Stimulated activated CD8-positive, alpha-beta memory T cell treated with anti-CD3 and anti-CD28 coated beads, Interleukin-15, amount 100 ng/mL, for 1 hour (primary cell): ENCODE results near the gene ZNF362.
"Not testable (repeated sequence)": the region's sequence is repeated elsewhere in the genome, so short reads cannot be mapped to it uniquely, and the experiment has no call there.

ENCODE experiments used
- DNase-seq: peaks from one replicate; pipeline ENCODE4 v3.0.0-alpha.2; 2020; ENCODE audit warnings: low read depth

The ZNF362 gene, protein sequence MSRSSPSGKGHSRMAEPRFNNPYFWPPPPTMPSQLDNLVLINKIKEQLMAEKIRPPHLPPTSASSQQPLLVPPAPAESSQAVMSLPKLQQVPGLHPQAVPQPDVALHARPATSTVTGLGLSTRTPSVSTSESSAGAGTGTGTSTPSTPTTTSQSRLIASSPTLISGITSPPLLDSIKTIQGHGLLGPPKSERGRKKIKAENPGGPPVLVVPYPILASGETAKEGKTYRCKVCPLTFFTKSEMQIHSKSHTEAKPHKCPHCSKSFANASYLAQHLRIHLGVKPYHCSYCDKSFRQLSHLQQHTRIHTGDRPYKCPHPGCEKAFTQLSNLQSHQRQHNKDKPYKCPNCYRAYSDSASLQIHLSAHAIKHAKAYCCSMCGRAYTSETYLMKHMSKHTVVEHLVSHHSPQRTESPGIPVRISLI

DNA sequence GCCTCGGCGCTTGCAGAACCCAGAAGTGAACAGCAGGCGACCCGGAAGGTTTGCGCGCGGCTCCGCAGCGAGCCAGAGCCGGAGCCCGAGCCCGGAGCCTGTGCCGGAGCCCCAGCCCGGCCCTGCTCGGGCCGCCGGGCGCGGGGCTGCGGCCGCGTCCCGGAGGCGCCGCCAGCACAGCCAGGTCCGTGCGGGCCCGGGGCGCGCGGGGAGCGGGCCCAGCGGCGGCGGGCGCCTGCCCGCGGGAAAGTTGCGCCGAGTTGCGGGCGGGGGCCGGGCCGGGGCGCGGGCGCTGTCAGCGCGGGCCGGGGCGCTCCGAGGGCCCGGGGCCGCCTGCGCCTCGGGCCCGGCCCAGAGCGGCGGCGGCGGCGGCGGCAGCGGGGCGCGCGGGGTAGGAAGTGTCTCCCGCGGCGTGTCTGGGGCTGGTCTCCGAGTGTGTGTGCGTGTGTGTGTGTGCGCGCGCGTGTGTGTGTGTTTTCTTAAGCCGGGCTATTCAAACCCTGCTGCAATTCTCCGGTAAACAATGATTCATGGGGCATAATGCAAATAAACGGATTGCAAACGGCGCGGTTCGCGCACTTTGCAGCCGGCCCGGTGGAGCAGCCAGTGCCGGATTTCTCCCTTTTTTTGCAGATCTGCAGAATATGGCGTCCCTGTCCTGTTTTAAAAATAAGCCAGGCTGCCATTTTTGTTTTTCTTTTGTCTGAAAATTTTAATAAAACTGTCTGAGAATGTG is at the start of gene ZNF362:
ZNF362 (plus strand) TSS at position 22 of the 736 bp plus-strand sequence. CDS start 14,083 bp downstream, outside the sequence.
- DNase-seq, result peak; percentile 48

GRCh38 chr1:33211972-33212371 is 44.3 kb upstream of the ZNF362 start:
- no peak for DNase-seq

GRCh38 chr1:33219886-33220661 is 36.2 kb upstream of the ZNF362 start:
- no peak for DNase-seq

GRCh38 chr1:33220676-33221384 is 35.5 kb upstream of the ZNF362 start:
- no peak for DNase-seq

GRCh38 chr1:33221385-33221758 is 34.9 kb upstream of the ZNF362 start:
- no peak for DNase-seq

DNA sequence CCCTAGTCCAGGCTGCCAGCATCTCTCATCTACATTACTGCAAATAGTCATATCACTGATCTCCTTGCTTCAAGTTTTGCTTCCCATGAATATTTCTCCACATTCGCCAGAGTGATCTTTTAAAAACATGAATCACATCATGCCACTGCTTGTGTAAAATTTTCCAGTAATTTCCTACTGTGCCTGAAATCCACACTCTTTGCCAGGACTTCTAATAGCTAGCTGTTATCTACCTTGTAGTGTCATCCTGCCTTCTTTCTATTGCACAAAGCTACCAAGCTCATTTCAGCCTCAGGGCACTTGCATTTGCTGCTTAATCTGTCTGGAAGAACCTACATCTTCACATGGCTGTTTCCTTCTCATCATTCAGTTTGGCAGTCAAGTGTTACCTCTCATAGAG is 33.9 kb upstream of the ZNF362 start:
- no peak for DNase-seq

DNA sequence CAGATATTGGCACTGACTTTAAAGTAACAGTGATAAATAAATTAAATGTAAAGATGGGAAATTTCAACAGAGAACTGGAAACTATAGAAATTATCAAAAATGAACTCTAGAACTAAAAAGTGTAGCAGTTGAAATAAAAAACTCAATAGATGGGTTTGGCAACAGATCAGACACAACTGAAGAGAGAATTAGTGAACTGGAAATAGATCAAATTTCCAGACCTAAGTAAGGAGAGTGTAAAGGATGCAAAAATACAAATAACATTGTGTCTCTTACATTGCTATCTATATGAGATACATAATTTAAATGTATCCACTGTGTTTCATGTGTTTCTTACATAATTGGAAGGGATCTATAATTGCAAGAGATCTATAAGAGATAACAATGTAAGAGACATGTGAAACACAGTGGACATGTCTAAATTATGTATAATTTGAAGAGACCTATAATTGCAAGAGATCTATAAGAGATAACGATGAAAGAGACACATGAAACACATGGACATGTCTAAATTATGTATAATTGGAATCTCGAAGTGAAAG is 32.1 kb upstream of the ZNF362 start:
- no peak for DNase-seq

DNA sequence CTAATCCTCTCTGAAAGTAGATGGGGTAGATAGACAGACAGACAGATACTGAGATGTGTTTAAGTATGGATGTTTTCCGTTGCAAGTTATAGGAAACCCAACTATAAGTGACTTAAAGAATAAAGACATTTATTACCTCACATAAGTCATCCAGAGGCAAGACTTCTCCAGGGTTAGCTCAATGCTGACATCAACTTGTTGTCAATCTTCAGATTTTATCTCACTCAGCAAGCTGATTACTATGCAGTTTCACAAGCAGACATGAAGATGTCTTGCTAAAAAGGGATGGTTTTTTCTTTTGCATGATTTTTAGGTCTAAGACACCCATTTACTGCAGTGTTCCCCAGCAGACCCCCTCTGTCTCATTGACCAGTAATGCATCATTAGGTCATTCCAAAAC is 30.7 kb upstream of the ZNF362 start:
- no peak for DNase-seq

DNA sequence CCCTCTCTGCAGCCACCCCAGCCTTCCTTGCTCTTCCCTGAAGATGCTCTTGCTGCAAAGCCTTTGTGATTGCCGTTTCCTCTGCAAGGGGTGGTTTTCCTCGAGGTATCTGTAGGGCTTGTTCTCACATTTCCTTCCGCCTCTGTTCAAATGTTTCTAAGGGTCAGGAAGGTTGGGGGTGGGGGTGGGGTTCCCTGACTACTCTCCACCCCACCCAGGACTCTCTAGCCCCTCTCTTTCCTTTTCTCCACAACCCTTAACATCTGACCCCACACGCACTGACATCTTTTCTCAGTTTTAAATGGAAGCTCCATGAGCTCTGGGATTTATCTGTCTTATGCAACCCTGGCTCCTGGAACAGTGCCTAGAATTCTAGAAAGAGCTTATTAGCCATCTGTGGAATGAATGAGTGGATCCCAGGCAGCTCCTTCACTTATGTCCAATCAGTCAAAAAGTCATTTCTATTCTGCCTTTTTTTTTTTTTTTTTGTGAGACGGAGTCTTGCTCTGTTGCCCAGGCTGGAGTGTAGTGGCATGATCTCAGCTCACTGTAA is 27.3 kb upstream of the ZNF362 start:
- no peak for DNase-seq

DNA sequence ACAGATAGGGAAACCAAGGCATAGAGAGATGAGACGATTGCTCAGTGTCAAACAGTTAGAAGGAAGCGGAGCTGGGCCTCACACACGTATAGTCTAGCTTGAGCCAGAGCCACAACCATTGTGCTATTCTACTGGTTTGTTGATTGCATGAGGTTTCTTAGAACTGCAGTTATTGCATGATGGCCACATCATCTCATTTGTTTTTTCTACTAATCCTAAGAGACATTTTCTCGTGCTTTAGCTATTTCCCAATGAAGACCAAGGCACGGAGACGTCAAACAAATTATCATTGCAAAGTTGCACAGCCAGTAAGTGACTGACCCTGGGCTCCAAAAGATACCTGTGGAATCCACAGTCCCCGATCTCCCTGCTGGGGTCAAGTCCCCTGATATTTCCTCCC is 25.1 kb upstream of the ZNF362 start:
- DNase-seq, result no peak

- DNase-seq, result no peak
Measured at GRCh38 chr1:33232716-33233115, 23.6 kb upstream of the ZNF362 start.

DNA sequence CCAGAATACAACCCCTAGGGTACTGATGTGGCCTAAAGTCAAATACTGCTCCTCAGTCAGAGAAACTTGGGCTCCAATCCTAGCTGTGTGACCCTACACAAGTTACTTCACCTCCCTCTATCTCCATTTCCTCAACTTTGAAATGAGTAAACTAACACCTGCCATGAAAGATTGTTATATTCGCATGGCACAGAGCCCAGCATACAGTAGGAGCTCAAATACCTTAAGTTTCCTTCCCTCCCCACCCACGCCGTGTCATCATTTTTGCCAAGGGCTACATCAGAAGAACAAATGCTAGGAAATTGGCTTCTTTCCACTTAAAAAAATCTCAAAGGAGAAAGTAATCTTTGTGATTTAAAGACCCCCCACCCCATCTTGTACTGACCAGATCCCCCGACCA is 22.2 kb upstream of the ZNF362 start:
- DNase-seq, result no peak

- DNase-seq, result no peak
Measured at GRCh38 chr1:33234588-33234990, 21.7 kb upstream of the ZNF362 start.

- no peak for DNase-seq
Measured at GRCh38 chr1:33235521-33235920, 20.8 kb upstream of the ZNF362 start.

DNA sequence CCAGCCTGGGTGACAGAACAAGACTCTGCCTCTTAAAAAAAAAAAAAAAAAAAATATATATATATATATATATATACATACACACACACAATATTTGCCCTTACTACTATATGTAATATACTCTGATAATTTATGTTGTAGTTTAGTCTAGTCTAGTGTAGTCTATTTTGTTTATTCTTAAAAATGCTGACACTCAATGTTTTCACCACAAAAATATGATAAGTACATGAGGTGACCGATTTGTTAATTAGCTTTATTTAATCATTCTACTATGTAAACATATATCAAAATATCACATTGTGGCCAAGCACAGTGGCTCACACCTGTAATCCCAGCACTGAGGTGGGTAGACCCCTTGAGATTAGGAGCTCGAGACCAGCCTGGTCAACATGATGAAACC is 19.8 kb upstream of the ZNF362 start:
- DNase-seq, result no peak

DNA sequence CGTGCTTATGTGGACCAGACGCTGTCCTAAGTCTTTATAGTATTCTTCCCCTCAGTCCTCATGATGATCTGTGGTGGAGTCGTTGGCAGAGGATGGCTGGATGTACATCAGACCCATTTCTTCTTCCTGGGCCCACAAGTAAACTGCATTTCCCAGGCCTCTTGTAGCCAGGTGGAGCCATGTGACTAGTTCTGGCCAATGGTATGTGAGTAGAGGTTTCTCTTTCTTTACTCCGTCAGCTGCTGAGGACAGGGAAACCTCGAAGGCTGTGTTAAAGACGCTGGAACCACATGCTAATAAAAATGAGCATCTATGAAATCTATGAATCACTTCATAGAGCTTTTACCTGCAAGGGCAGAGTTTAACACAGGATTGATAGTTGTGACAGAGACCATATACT is 18.7 kb upstream of the ZNF362 start:
- no peak for DNase-seq

DNA sequence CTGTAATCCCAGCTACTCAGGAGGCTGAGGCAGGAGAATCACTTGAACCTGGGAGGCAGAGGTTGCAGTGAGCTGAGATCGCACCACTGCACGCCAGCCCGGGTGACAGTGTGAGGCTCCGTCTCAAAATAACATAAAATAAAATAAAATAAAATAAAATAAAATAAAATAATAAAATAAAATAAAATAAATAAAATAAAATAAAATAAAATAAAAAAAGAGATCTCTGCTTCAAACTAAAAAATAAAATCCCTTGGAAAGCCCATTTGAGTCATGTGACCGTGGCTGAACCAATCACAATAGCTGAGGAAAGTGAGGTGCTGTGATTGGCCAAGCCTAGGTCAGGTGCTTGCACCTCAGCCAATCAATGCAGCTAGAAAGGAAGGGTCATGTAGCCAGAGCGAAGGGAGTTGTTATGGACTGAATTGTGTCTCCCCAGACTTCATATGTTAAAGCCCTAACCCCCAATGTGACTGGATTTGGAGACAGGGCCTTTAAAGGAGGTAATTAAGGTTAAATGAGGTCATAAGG is 18.0 kb upstream of the ZNF362 start:
- not testable (repeated sequence) for DNase-seq

- not testable (repeated sequence) for DNase-seq
Measured at GRCh38 chr1:33239410-33239809, 16.9 kb upstream of the ZNF362 start.

DNA sequence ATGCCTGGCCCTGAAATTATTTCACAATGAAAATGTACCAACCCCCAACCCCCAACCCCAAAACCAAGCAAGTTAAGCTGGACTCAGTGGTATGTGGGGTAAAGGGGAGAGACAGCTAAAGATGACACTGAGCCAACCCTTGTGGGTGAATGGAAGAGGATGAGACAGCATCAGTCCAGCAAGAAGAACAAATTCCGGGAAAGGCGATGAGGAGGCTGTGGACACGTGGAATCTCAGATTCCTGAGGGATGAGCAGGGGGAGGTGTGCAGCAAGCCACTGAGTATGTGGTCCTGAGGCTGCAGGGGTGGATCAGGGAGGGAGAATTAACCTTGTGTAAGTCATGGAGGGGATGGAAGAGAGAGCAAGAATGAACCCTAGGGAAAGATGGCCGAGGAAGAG is 14.4 kb upstream of the ZNF362 start:
- no peak for DNase-seq

DNA sequence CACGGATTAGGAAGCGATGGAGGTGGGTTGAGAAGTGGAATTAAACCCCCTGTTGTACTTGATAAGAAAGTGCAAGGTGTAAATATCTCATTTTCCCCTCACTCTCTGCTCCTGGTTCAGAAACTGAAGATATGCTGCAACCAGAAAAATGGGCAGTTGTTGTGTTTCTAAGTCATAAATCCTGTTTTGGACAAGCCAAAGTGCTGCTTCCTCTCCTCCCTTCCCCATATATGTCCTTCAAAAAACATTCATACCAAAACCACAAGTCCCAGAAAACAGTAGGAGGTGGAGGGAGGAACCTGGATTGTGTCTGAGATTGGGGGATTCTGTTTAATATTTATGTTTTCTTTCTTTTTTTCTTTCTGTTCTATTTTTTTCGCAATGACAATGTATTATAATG is 13.6 kb upstream of the ZNF362 start:
- DNase-seq, result no peak

DNA sequence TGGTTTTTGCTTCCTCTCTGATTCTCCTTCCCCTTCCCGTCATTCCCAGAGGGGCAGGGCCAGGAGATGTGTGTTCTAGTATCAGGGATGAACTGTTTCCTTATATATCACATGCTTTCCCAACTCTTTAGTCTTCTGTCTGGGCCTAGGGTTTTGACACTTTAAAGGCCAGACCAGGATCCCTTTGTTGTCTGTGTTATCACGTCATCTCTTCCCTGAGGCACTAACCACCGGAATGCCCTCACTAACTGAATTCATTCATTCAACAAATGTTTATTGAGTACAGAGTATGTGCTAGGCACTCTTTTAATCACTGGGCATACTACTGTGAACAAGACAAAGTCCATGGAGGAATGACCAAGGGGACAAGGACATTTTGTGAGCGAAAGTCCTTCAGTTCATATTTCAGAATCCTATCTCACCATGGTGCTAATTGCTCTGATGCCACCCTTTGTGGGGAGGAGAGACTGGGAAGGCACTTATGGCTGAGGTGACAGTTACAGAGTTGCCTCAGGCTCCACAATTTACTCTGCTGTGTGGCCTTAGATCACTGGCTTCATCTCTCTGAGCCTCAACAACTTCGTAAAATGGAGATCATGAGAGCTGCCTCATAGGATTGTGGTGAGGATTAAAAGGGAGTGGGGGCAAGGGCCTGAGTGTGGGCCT is 12.0 kb upstream of the ZNF362 start:
- DNase-seq, result no peak
